PC-9 (cell line): Measurements from ENCODE around the gene SCN1B. TPM values are rescaled to one million over a fixed set of nuclear protein-coding genes. Genes with fewer than 3 reads are reported as not detected.
A peak's percentile ranks its signal among the peaks of the same experiment; 100 is the strongest.

Source experiments
- BruUV-seq: library from RNA; stranded (reverse); fragments of 400-500 nt; replicated peaks from 2 replicates; lab custom pipeline; 2021; lab: Mats Ljungman, UMichigan
- CTCF ChIA-PET: fragments of 300-600 bp; sonication (Branson Sonifier 250); formaldehyde crosslinking; loops from one replicate; lab custom pipeline; 2022; ENCODE audit warnings: antibody characterized with exemption; lab: Charles Lee
- POLR2A ChIA-PET: fragments of 300-600 bp; sonication (Branson Sonifier 250); formaldehyde crosslinking; loops from one replicate; lab custom pipeline; 2022; ENCODE audit warnings: antibody characterized with exemption; ENCODE audit not compliant: unreplicated experiment; lab: Charles Lee
- DNase-seq, 2 experiments: peaks; one replicate each; pipeline versions ENCODE4 v3.0.0 to v3.0.0-alpha.2; 2015 to 2022; ENCODE audit warnings: mixed read lengths in 1 of 2
- H2AFZ ChIP-seq: fragments of 200-600 bp; sonication (generic); 2 replicates; pipeline ENCODE4 v1.8.1; 2017; ENCODE audit warnings: antibody characterized with exemption
- H3F3A ChIP-seq: fragments of 200-600 bp; sonication (generic); 2 replicates; pipeline ENCODE4 v1.8.1; 2017; ENCODE audit warnings: antibody characterized with exemption, mild to moderate bottlenecking, low read depth; ENCODE audit not compliant: insufficient read depth
- H3K27ac ChIP-seq: fragments of 200-600 bp; sonication (generic); 2 replicates; pipeline ENCODE4 v1.6.1; 2016; ENCODE audit warnings: mixed run types
- H3K27me3 ChIP-seq: fragments of 200-600 bp; sonication (generic); 2 replicates; pipeline ENCODE4 v1.6.1; 2016; ENCODE audit warnings: low read depth, mixed run types; ENCODE audit not compliant: insufficient read depth
- H3K36me3 ChIP-seq: fragments of 200-600 bp; sonication (generic); 2 replicates; pipeline ENCODE4 v1.6.1; 2016; ENCODE audit warnings: low read depth, mixed run types
- H3K4me1 ChIP-seq: fragments of 200-600 bp; sonication (generic); replicated peaks from 2 replicates; pipeline ENCODE4 v1.6.1; 2016; ENCODE audit warnings: mixed run types; ENCODE audit not compliant: insufficient read depth
- H3K4me2 ChIP-seq: fragments of 200-600 bp; sonication (generic); 2 replicates; pipeline ENCODE4 v1.6.1; 2017; ENCODE audit warnings: mixed run types
- H3K4me3 ChIP-seq: fragments of 200-600 bp; sonication (generic); 2 replicates; pipeline ENCODE4 v1.6.1; 2016; ENCODE audit warnings: mixed run types
- H3K79me2 ChIP-seq: fragments of 200-600 bp; sonication (generic); 2 replicates; pipeline ENCODE4 v1.6.1; 2017; ENCODE audit warnings: low read depth, mixed run types
- H3K9me2 ChIP-seq: fragments of 200-600 bp; sonication (generic); 2 replicates; pipeline ENCODE4 v1.8.1; 2017; ENCODE audit warnings: mild to moderate bottlenecking; ENCODE audit not compliant: insufficient read depth
- H3K9me3 ChIP-seq: fragments of 200-600 bp; sonication (generic); 2 replicates; pipeline ENCODE4 v1.8.1; 2016; ENCODE audit warnings: low read depth; ENCODE audit not compliant: insufficient read depth
- H4K20me1 ChIP-seq: fragments of 200-600 bp; sonication (generic); 2 replicates; pipeline ENCODE4 v1.8.1; 2017; ENCODE audit not compliant: insufficient read depth
- CTCF ChIP-seq: fragments of 200-600 bp; sonication (generic); conservative IDR thresholded peaks from 2 replicates; pipeline ENCODE4 v1.6.1; 2017; ENCODE audit warnings: mixed run types, antibody characterized with exemption, mild to moderate bottlenecking, moderate library complexity
- EZH2 ChIP-seq: fragments of 200-600 bp; sonication (generic); IDR thresholded peaks from 2 replicates; pipeline ENCODE4 v1.8.0; 2017; ENCODE audit warnings: antibody characterized with exemption, low read depth
- intact Hi-C: fragments of 100-400 bp; cut with micrococcal nuclease; formaldehyde crosslinking; loops from one replicate; pipeline ENCODE4 v1.10.0; 2022; ENCODE audit not compliant: unreplicated experiment
- total RNA-seq: library from RNA; stranded (reverse); gene quantifications from 2 replicates; pipeline ENCODE4 v1.2.3, GENCODE V29; 2021

Gene SCN1B
- total RNA-seq, 1 experiment from 2014 or later: 2.4 TPM

DNA sequence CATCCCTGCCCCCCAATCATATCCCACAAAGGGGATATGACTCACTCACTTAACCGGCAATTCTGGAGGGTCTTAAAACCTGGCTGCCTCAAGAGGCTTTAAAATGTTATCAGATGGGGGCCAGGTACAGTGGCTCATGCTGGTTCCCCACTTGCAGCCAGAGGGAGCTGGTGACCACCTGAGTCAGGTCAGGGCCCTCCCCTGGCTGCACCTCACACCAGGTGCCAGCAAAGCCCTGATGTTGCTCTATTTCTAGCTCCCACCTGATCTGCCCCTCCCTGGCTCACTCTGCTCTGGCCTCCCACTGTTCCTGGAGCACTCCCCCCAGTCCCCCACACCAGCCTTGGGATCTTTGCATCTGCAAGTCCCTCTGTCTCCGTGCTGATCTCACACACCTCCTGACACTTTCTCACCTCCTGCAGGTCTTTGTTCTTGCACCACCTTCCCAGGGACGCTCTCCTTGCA, 25.5 kb downstream of the SCN1B start:
- CTCF ChIA-PET: interaction anchor here (0.6 to 2.2 kb wide), 4 partner anchors 11 to 263 kb away, joined by 4 to 15 read pairs (median 8); no protein-coding TSS in a partner anchor
- DNase-seq: peak in 1 of 2 experiments; percentile 51
- Histone ChIP-seq H3K4me3 (no peak overlapping the region), H3K4me1 (peaks cover 10% of the 10 kb centered on the region), H3K4me2 (no peak overlapping the region), H4K20me1 (no peaks in the 10 kb centered on the region), H3K27ac (no peak overlapping the region), H3K9me3 (no peaks in the 10 kb centered on the region), H3K79me2 (no peaks in the 10 kb centered on the region), H2AFZ (no peak overlapping the region), H3K36me3 (no peaks in the 10 kb centered on the region), H3F3A (peaks cover 5% of the 10 kb centered on the region; the same call in 1 of the 2 replicates), H3K27me3 (no peaks in the 10 kb centered on the region), H3K9me2 (no peaks in the 10 kb centered on the region)
- BruUV-seq: no TSS peak
- TF ChIP-seq CTCF (peak; percentile 68), EZH2 (no peak)
- intact Hi-C loops: no loop called here
- POLR2A ChIA-PET: interaction anchor here (0.5 to 0.6 kb wide), 2 partner anchors 219 to 530 kb away, joined by 4 to 14 read pairs; no protein-coding TSS in a partner anchor

- intact Hi-C loops: no loop called here
- Histone ChIP-seq H3K79me2 (no peaks in the 10 kb centered on the region), H3F3A (peaks cover 5% of the 10 kb centered on the region; the same call in 1 of the 2 replicates), H2AFZ (no peak overlapping the region), H3K27ac (no peak overlapping the region), H3K27me3 (no peaks in the 10 kb centered on the region), H4K20me1 (no peaks in the 10 kb centered on the region), H3K9me2 (no peaks in the 10 kb centered on the region), H3K4me2 (no peak overlapping the region), H3K36me3 (no peaks in the 10 kb centered on the region), H3K9me3 (no peaks in the 10 kb centered on the region), H3K4me3 (no peak overlapping the region), H3K4me1 (peaks cover 10% of the 10 kb centered on the region)
- ChIA-PET CTCF (interaction anchor here (2.2 kb wide), 1 partner anchor 85 kb away, joined by 10 read pairs; no protein-coding TSS in a partner anchor), POLR2A (no interaction called here)
- DNase-seq: no peak
- TF ChIP-seq CTCF: no peak
- TF ChIP-seq EZH2: no peak
- no TSS peak for BruUV-seq
Measured at GRCh38 chr19:35056513-35057063, 26.3 kb downstream of the SCN1B start.

- no peaks in the 10 kb centered on the region for H3K36me3 ChIP-seq
- no TSS peak for BruUV-seq
- intact Hi-C loops: no loop called here
- no peak overlapping the region for H3K4me2 ChIP-seq
- ChIA-PET CTCF (no interaction called here), POLR2A (no interaction called here)
- H3K4me1 ChIP-seq: 0 out of 2 replicates have a peak, but pooled peaks cover under 1% of the 10 kb centered on the region
- no peak for DNase-seq
- H3K4me3 ChIP-seq: no peak overlapping the region
- no peaks in the 10 kb centered on the region for H3K9me3 ChIP-seq
- H3K27ac ChIP-seq: no peak overlapping the region
- H2AFZ ChIP-seq: no peak overlapping the region; the same call in 1 of the 2 replicates
- H3K79me2 ChIP-seq: no peaks in the 10 kb centered on the region
- no peaks in the 10 kb centered on the region for H3K9me2 ChIP-seq
- no peaks in the 10 kb centered on the region for H4K20me1 ChIP-seq
- H3F3A ChIP-seq: peaks cover 5% of the 10 kb centered on the region; the same call in 1 of the 2 replicates
- TF ChIP-seq CTCF (no peak), EZH2 (no peak)
- no peaks in the 10 kb centered on the region for H3K27me3 ChIP-seq
Measured at GRCh38 chr19:35058370-35058769, 28.1 kb downstream of the SCN1B start.
